K562 (cell line): ENCODE measurements around the gene ZNF10.

Source experiments
- EZH2 ChIP-seq: IDR thresholded peaks from 2 replicates; pipeline ENCODE4 v1.6.1; 2012; ENCODE audit warnings: low read depth, mild to moderate bottlenecking, inconsistent platforms, low read length, borderline replicate concordance
- KDM1A ChIP-seq, 2 experiments: fragments of 450-650 bp; IDR thresholded peaks; 2 replicates each; pipeline ENCODE4 v1.6.1; 2016; ENCODE audit warnings: mild to moderate bottlenecking in 2 of 2
- MTA2 ChIP-seq: fragments of 450-650 bp; IDR thresholded peaks from 2 replicates; pipeline ENCODE4 v1.6.1; 2016; ENCODE audit warnings: low read depth
- MXI1 ChIP-seq: IDR thresholded peaks from 2 replicates; pipeline ENCODE4 v1.6.1; 2011; ENCODE audit warnings: low read depth, mild to moderate bottlenecking, improper control_type of control experiment, low read length
- RERE ChIP-seq: sonication (generic); formaldehyde crosslinking; IDR thresholded peaks from 2 replicates; pipeline ENCODE4 v1.8.0; 2023; ENCODE audit warnings: missing genetic modification reagents, mild to moderate bottlenecking, borderline replicate concordance
- TF ChIP-seq, protein P1 (sequence below), 3 experiments: IDR thresholded peaks in 2 of 3; conservative IDR thresholded peaks in 1 of 3; 2 replicates each; pipeline ENCODE4 v1.5.1; 2011 to 2012; ENCODE audit warnings: low read length in 3 of 3, mild to moderate bottlenecking in 3 of 3, control low read depth in 2 of 3, improper control_type of control experiment in 1 of 3, inconsistent platforms in 1 of 3, low read depth in 1 of 3, mixed read lengths in 1 of 3, moderate library complexity in 1 of 3; ENCODE audit not compliant: insufficient read depth in 2 of 3

DNA sequence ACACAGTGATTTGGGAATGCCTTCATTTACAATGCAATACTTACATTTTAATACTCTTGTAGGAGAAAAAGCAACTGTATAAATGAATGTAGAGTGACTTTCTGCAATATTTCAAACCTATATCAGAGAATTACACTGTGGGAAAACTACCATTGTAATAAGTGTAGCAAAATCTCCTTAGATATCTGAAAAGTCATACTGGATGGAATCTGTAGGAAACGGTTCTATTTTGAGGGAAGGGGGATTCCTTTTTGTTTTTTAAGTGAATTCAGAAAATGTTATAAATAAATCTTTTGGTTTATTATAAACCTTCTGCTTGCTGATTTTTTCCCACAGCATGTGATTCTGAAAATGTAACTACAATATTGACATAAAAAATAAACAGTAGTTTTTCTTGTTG lies 23.3 kb upstream of the ZNF10 start:
- TF ChIP-seq RERE (CRISPR knock-in tag) (no peak), EZH2 (no peak), MTA2 (no peak), MXI1 (no peak), KDM1A (IDR thresholded peaks at IDR 0.05) (no peak)
- TF ChIP-seq, protein P1, sequence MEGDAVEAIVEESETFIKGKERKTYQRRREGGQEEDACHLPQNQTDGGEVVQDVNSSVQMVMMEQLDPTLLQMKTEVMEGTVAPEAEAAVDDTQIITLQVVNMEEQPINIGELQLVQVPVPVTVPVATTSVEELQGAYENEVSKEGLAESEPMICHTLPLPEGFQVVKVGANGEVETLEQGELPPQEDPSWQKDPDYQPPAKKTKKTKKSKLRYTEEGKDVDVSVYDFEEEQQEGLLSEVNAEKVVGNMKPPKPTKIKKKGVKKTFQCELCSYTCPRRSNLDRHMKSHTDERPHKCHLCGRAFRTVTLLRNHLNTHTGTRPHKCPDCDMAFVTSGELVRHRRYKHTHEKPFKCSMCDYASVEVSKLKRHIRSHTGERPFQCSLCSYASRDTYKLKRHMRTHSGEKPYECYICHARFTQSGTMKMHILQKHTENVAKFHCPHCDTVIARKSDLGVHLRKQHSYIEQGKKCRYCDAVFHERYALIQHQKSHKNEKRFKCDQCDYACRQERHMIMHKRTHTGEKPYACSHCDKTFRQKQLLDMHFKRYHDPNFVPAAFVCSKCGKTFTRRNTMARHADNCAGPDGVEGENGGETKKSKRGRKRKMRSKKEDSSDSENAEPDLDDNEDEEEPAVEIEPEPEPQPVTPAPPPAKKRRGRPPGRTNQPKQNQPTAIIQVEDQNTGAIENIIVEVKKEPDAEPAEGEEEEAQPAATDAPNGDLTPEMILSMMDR (IDR thresholded peaks at IDR 0.05 in 2 of 3, conservative IDR thresholded peaks at IDR 0.05 in 1 of 3; ENCODE audit: insufficient read depth in 2 of 3, low read depth in 1 of 3, low read length in 3 of 3) = no peak
